ENCODE data around the gene IKZF2. TPM values are rescaled to one million over a fixed set of nuclear protein-coding genes. Genes with fewer than 3 reads are reported as not detected.

IKZF2 gene
- total and polyA plus RNA-seq, 2 of the 4 experiments (the other 2 are of a cell fraction), result 2.1 to 25.5 TPM

- Histone ChIP-seq H2BK120ac (ENCODE audit: low read depth, low read length) (no peak overlapping the region), H3K9ac (ENCODE audit: low read depth, low read length) (no peak overlapping the region), H3K9me1 (ENCODE audit: insufficient read depth, low read length) (no peaks in the 10 kb centered on the region), H2AK5ac (ENCODE audit: low read depth, low read length) (no peak overlapping the region), H3K4me2 (ENCODE audit: low read depth, low read length) (no peak overlapping the region), H3K79me1 (ENCODE audit: low read depth in 1 of 2, low read length in 2 of 2) (no peaks in the 10 kb centered on the region), H3K4me1 (ENCODE audit: control insufficient read depth, insufficient read depth, low read length) (no peaks in the 10 kb centered on the region), H3K27ac (ENCODE audit: insufficient read depth, low read length) (no peak overlapping the region), H2BK5ac (ENCODE audit: low read depth, low read length, poor library complexity, severe bottlenecking) (no peak overlapping the region), H2BK15ac (ENCODE audit: low read depth, low read length) (no peak overlapping the region), H2AK9ac (replicated peaks; ENCODE audit: low read depth, low read length, poor library complexity) (no peak overlapping the region), H2BK20ac (ENCODE audit: low read depth, low read length) (no peak overlapping the region), H3K4me3 (ENCODE audit: insufficient read depth, low read depth, low read length) (no peak overlapping the region), H3K14ac (replicated peaks; ENCODE audit: low read depth, low read length) (no peak overlapping the region), H4K8ac (ENCODE audit: low read depth in 2 of 2, low read length in 2 of 2) (no peak overlapping the region), H4K20me1 (ENCODE audit: insufficient read depth, low read length) (no peaks in the 10 kb centered on the region), H3K23ac (ENCODE audit: low read depth, low read length) (no peak overlapping the region), H2AFZ (replicated peaks; ENCODE audit: low read length, poor library complexity) (no peak overlapping the region), H3K56ac (ENCODE audit: extremely low read depth, insufficient read depth, low read length) (no peak overlapping the region), H3K4ac (ENCODE audit: low read depth, low read length) (no peak overlapping the region), H3K9me3 (ENCODE audit: control insufficient read depth, insufficient read depth, low read length) (no peaks in the 10 kb centered on the region), H4K5ac (ENCODE audit: low read depth, low read length) (no peak overlapping the region), H3K27me3 (ENCODE audit: control insufficient read depth, insufficient read depth, low read length) (no peaks in the 10 kb centered on the region), H3K18ac (ENCODE audit: low read depth, low read length) (no peak overlapping the region), H3K36me3 (ENCODE audit: control insufficient read depth, insufficient read depth, low read length) (no peaks in the 10 kb centered on the region), H4K91ac (ENCODE audit: insufficient read depth, low read depth, low read length) (no peak overlapping the region)
- intact Hi-C loops (cut with micrococcal nuclease) (no loop called here), in situ Hi-C loops (cut with MboI; ENCODE audit: low sequenced_read_pairs) (no loop called here), dilution Hi-C loops (cut with HindIII; ENCODE audit: low sequenced_read_pairs, unreplicated experiment) (no loop called here)
- no TSS peak for BruUV-seq (replicated peaks)
- ChIA-PET POLR2A (ENCODE audit: unreplicated experiment) (no interaction called here), CTCF (no interaction called here)
- no peak for ATAC-seq (ENCODE audit: low read depth)
- DNase-seq, result no peak
- WGBS, 2 experiments (ENCODE audit: extremely low coverage in 2 of 2, insufficient read length in 1 of 2), result no CpG with 5 or more reads among the region's 4 CpGs
- TF ChIP-seq SMC3 (IDR thresholded peaks at IDR 0.05; ENCODE audit: low read depth, low read length), result no peak
- no peak for TF ChIP-seq RFX5 (IDR thresholded peaks at IDR 0.05; ENCODE audit: low read depth, low read length)
- TF ChIP-seq ELK1 (IDR thresholded peaks at IDR 0.05; ENCODE audit: borderline replicate concordance, low read depth, low read length), result no peak
- TF ChIP-seq NFE2L2 (IDR thresholded peaks at IDR 0.05; ENCODE audit: low read depth, low read length), result no peak
- no peak for TF ChIP-seq CEBPB (IDR thresholded peaks at IDR 0.05; ENCODE audit: low read depth, low read length)
- no peak for TF ChIP-seq MXI1 (IDR thresholded peaks at IDR 0.05; ENCODE audit: borderline replicate concordance, low read depth, low read length)
- TF ChIP-seq RAD21 (IDR thresholded peaks at IDR 0.05; ENCODE audit: low read length), result no peak
- no peak for TF ChIP-seq RCOR1 (IDR thresholded peaks at IDR 0.05; ENCODE audit: insufficient replicate concordance, low read length)
- TF ChIP-seq MAZ (IDR thresholded peaks at IDR 0.05; ENCODE audit: borderline replicate concordance, low read depth, low read length), result no peak
- no peak for TF ChIP-seq CTCF (conservative IDR thresholded peaks at IDR 0.05; ENCODE audit: low read depth, low read length)
- TF ChIP-seq MAFK (IDR thresholded peaks at IDR 0.05; ENCODE audit: low read depth, low read length), result no peak
- TF ChIP-seq BHLHE40 (IDR thresholded peaks at IDR 0.05; ENCODE audit: low read depth, low read length), result no peak
These were observed 163.9 kb downstream of the IKZF2 start for GRCh38 chr2:212987492-212987891.

Data from IMR-90 (cell line).